Measurements from ENCODE around the gene LIX1L. TPM values are rescaled to one million over a fixed set of nuclear protein-coding genes. Genes with fewer than 3 reads are reported as not detected.

The LIX1L gene
- total and polyA plus RNA-seq, 2 of the 13 experiments (the other 11 are each of a cell fraction or from before 2014, with no cell fraction given) = 8.1 to 24.9 TPM

DNA sequence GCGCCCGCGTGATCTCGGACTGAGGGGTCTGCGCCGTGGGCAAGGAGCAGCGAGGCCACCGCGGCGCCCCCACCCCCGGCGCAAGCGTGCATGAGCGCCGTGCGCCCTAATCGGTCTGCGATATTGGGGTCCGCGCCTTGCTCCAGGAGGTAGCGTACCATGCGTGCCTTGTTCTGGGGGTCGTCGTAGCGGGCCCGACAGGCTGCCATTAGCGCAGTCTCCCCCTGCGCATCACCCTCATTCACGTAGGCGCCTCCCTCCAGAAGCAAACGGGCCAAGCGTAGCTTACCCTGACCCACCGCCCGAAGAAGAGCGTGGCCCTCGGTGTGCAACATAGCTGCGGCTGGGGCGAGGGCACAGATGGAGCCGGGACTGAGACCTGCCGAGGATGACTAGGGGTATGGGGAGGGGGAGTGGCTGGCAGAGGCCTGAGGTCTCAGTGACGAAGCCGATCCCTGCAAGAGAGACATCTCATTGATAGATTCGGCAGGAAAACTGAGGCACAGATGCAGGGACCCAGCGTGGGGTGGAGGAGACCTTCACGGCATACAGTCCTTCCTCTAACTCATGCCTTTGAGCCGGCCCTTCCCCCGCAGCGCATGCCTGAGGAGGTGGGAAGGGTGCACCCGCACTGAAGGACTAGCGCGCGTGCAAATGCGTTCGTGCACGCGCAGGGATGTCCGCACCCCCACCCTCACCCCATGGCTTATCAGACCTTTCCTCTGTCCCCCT is 3.8 kb upstream of the LIX1L start (continued):
- TF ChIP-seq, protein P1, sequence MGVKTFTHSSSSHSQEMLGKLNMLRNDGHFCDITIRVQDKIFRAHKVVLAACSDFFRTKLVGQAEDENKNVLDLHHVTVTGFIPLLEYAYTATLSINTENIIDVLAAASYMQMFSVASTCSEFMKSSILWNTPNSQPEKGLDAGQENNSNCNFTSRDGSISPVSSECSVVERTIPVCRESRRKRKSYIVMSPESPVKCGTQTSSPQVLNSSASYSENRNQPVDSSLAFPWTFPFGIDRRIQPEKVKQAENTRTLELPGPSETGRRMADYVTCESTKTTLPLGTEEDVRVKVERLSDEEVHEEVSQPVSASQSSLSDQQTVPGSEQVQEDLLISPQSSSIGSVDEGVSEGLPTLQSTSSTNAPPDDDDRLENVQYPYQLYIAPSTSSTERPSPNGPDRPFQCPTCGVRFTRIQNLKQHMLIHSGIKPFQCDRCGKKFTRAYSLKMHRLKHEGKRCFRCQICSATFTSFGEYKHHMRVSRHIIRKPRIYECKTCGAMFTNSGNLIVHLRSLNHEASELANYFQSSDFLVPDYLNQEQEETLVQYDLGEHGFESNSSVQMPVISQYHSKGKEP (CRISPR knock-in tag; IDR thresholded peaks at IDR 0.05) = no peak
- TF ChIP-seq PAX8 (CRISPR knock-in tag; IDR thresholded peaks at IDR 0.05; ENCODE audit: borderline replicate concordance) = 0 out of 2 replicates have a peak, but pooled peaks have one; percentile 26
- TF ChIP-seq, protein P2, sequence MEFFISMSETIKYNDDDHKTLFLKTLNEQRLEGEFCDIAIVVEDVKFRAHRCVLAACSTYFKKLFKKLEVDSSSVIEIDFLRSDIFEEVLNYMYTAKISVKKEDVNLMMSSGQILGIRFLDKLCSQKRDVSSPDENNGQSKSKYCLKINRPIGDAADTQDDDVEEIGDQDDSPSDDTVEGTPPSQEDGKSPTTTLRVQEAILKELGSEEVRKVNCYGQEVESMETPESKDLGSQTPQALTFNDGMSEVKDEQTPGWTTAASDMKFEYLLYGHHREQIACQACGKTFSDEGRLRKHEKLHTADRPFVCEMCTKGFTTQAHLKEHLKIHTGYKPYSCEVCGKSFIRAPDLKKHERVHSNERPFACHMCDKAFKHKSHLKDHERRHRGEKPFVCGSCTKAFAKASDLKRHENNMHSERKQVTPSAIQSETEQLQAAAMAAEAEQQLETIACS (CRISPR knock-in tag; IDR thresholded peaks at IDR 0.05) = peak; percentile 80
- no peak for TF ChIP-seq SPEN (CRISPR knock-in tag; IDR thresholded peaks at IDR 0.05; ENCODE audit: low read depth)
- TF ChIP-seq RXRB (CRISPR knock-in tag; IDR thresholded peaks at IDR 0.05; ENCODE audit: borderline replicate concordance) = no peak
- no peak for TF ChIP-seq ZFP82 (CRISPR knock-in tag; IDR thresholded peaks at IDR 0.05; ENCODE audit: borderline replicate concordance)
- TF ChIP-seq RBM39 (IDR thresholded peaks at IDR 0.05; ENCODE audit: low read depth, low read length, poor library complexity, severe bottlenecking) = no peak
- TF ChIP-seq, protein P3, sequence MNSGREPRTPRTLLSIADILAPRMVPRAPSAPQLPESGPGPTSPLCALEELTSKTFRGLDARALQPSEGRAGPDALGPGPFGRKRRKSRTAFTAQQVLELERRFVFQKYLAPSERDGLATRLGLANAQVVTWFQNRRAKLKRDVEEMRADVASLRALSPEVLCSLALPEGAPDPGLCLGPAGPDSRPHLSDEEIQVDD (CRISPR knock-in tag; IDR thresholded peaks at IDR 0.05; ENCODE audit: borderline replicate concordance) = 0 out of 2 replicates have a peak, but pooled peaks have one; percentile 11
- TF ChIP-seq ZNF296 (CRISPR knock-in tag; conservative IDR thresholded peaks at IDR 0.05) = no peak
- peak; percentile 21; the same call in 1 of the 2 replicates for TF ChIP-seq FOXC1 (CRISPR knock-in tag; IDR thresholded peaks at IDR 0.05; ENCODE audit: borderline replicate concordance)
- TF ChIP-seq, protein P4, sequence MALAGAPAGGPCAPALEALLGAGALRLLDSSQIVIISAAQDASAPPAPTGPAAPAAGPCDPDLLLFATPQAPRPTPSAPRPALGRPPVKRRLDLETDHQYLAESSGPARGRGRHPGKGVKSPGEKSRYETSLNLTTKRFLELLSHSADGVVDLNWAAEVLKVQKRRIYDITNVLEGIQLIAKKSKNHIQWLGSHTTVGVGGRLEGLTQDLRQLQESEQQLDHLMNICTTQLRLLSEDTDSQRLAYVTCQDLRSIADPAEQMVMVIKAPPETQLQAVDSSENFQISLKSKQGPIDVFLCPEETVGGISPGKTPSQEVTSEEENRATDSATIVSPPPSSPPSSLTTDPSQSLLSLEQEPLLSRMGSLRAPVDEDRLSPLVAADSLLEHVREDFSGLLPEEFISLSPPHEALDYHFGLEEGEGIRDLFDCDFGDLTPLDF (CRISPR knock-in tag; IDR thresholded peaks at IDR 0.05) = no peak
- no peak for TF ChIP-seq KAT7 (CRISPR knock-in tag; IDR thresholded peaks at IDR 0.05; ENCODE audit: borderline replicate concordance)
- TF ChIP-seq, protein P5, sequence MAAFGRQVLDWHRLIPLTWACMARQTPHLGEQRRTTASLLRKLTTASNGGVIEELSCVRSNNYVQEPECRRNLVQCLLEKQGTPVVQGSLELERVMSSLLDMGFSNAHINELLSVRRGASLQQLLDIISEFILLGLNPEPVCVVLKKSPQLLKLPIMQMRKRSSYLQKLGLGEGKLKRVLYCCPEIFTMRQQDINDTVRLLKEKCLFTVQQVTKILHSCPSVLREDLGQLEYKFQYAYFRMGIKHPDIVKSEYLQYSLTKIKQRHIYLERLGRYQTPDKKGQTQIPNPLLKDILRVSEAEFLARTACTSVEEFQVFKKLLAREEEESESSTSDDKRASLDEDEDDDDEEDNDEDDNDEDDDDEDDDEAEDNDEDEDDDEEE (CRISPR knock-in tag; IDR thresholded peaks at IDR 0.05) = no peak
- TF ChIP-seq WIZ (CRISPR knock-in tag; IDR thresholded peaks at IDR 0.05) = no peak
- 0 out of 2 replicates have a peak, but pooled peaks have one; percentile 67 for TF ChIP-seq NRL (CRISPR knock-in tag; IDR thresholded peaks at IDR 0.05; ENCODE audit: borderline replicate concordance)
- no peak for TF ChIP-seq RFX1 (IDR thresholded peaks at IDR 0.05)
- 0 out of 2 replicates have a peak, but pooled peaks have one; percentile 2 for TF ChIP-seq PHF8 (CRISPR knock-in tag; IDR thresholded peaks at IDR 0.05)
- TF ChIP-seq KLF11 (CRISPR knock-in tag; IDR thresholded peaks at IDR 0.05) = no peak
- TF ChIP-seq, protein P6, sequence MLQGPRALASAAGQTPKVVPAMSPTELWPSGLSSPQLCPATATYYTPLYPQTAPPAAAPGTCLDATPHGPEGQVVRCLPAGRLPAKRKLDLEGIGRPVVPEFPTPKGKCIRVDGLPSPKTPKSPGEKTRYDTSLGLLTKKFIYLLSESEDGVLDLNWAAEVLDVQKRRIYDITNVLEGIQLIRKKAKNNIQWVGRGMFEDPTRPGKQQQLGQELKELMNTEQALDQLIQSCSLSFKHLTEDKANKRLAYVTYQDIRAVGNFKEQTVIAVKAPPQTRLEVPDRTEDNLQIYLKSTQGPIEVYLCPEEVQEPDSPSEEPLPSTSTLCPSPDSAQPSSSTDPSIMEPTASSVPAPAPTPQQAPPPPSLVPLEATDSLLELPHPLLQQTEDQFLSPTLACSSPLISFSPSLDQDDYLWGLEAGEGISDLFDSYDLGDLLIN (CRISPR knock-in tag; IDR thresholded peaks at IDR 0.05; ENCODE audit: borderline replicate concordance) = no peak
- TF ChIP-seq NAIF1 (CRISPR knock-in tag; IDR thresholded peaks at IDR 0.05; ENCODE audit: borderline replicate concordance) = no peak
- TF ChIP-seq RORA (CRISPR knock-in tag; IDR thresholded peaks at IDR 0.05) = no peak

All from HepG2 (cell line).